Epithelial cell of proximal tubule (primary cell): Measurements from ENCODE around the gene SCN5A. TPM values are rescaled to one million over a fixed set of nuclear protein-coding genes. Genes with fewer than 3 reads are reported as not detected.

Experiments
- DNase-seq: peaks from one replicate; pipeline ENCODE4 v3.0.0-alpha.2; 2011; ENCODE audit warnings: low read depth
- H3K4me3 ChIP-seq: 2 replicates; pipeline ENCODE4 v1.5.1; 2011; ENCODE audit warnings: low read depth, mild to moderate bottlenecking, low read length
- CTCF ChIP-seq: conservative IDR thresholded peaks from 2 replicates; pipeline ENCODE4 v1.5.1; 2012; ENCODE audit warnings: low read depth, mild to moderate bottlenecking, low read length
- total RNA-seq: library from RNA; depleted of rRNA; stranded (reverse); fragments of >200 nt; gene quantifications from 2 replicates; pipeline ENCODE4 v1.2.3, GENCODE V29; 2015

Gene SCN5A
- total RNA-seq, 1 donor from 2014 or later, result 1.3 TPM

GRCh38 chr3:38576526-38577370 lies 72.7 kb downstream of the SCN5A start:
- TF ChIP-seq CTCF, result no peak
- H3K4me3 ChIP-seq, result no peak overlapping the region
- DNase-seq, result no peak

DNA sequence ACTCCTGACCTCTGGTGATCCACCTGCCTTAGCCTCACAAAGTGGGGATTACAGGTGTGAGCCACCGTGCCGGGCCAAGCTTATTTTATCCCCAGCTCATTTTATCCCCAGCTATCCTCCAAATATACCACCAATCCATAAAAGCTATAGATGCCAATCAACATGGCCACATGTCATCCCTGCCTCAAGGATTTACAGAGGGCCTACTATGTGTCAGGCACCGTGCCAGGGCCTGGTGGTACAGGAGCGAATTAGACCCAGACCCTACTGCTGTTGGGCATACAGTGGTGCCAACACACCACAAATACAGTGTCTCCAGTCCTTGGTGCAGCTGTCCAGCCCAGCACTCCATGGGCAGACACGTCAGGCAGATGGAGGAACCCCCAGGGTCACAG lies 73.4 kb downstream of the SCN5A start:
- DNase-seq, result no peak
- TF ChIP-seq CTCF, result no peak
- H3K4me3 ChIP-seq, result no peak overlapping the region

DNA sequence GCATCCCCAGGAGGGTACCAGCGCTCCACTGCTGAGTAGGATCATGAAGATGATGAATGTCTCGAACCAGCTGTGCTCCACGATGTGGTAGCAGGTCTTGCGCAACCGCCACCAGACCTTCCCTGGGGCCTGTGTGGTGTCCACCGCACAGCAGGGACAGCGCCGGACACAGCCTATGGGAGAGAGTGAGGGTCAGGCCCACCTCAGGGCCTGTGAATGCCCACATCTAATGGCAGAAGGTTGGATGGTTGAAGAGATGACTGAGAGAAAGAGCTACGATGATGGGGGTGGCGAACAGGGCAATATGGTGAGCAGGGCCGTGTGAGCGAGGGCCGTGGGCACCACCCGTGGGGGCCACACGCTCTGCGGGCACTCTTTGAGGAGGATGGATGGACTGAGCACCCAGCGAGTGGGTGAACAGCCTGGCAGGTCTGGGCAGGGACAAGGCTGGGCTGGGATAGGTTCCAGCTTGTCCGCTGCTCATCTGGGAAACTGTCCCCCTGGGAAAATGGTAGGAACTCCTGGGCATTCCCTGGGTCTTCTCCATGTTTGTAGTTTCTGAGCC lies 74.1 kb downstream of the SCN5A start:
- H3K4me3 ChIP-seq, result no peak overlapping the region
- no peak for TF ChIP-seq CTCF
- no peak for DNase-seq

DNA sequence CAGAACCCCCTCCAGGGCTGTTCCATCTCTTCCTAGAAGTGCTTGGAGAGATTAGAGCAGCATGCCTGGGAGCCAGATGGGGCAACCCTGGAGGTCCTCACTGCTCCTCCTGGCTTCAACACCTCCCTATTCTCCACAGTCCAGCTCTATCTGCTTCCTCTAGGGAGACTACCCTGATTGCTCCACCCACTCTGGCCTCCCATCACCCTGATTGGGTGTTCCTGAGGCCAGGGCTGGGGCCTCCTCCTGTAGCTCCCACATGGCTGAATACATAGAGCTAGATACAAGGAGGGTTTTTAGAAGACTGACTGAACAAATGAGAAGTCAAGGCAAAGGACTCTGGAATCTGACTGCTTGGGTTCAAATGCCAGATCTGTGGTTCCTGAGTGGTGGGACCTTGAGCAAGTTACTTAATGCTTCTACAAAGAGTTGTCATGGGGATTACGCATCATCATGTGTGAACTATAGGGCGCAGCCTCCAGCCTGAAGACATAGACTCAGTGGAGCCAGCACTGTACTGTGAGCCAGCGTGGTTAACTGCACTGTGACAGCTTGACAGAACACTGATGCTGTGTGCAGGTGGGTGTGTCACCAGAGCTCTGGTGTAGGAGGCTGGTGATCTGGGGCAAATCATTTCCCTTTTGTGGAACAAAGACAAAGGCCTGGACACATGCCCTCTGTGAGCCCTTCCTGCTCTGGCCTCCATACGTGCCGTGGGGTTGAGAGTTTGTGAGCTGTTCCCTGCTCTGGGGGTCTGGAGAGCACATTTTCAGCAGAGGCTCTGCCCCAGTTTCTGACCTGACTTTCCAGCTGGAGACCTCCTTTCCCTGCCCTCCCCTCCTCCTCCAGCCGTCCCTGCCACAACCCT lies 74.8 kb downstream of the SCN5A start:
- no peak for TF ChIP-seq CTCF
- no peak overlapping the region for H3K4me3 ChIP-seq
- DNase-seq, result no peak

- DNase-seq, result no peak
- TF ChIP-seq CTCF, result no peak
- no peak overlapping the region for H3K4me3 ChIP-seq
Measured at GRCh38 chr3:38573556-38573955, 75.9 kb downstream of the SCN5A start.

DNA sequence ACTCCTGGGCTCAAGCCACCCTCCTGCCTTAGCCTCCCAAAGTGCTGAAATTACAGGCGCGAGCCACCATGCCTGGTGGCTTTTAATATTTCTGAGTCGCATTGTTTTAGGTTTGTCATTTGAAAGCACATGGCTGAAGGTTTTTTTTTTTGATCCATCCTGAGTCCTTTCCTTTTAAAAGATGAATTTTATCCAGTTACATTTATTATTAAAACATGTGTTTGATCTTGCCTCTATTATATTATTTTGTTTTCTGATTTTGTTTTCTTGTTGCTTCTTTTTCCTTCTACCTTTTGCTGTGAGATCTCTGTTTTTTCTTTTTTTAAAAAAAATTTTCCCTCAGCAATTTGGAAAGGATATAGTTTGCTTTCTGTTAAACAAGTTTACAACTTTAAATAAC lies 76.4 kb downstream of the SCN5A start:
- no peak for TF ChIP-seq CTCF
- DNase-seq, result no peak

More for the DNA sequence above, 76.4 kb downstream of the SCN5A start:
- H3K4me3 ChIP-seq, result no peak overlapping the region
